Measurements from ENCODE around the gene SUCO.

SUCO gene

GRCh38 chr1:172499636-172500141 is 33.3 kb upstream of the SUCO start:
- TF ChIP-seq SUZ12 (IDR thresholded peaks at IDR 0.05; ENCODE audit: extremely low read depth, insufficient read depth, insufficient read length) = no peak
- no peak for TF ChIP-seq ZNF274 (IDR thresholded peaks at IDR 0.05; ENCODE audit: low read depth, low read length)
- TF ChIP-seq YY1 (IDR thresholded peaks at IDR 0.05; ENCODE audit: insufficient read depth, insufficient read length) = no peak
- H3K9ac ChIP-seq (ENCODE audit: insufficient read length, low read depth) = no peak overlapping the region
- H3K4me3 ChIP-seq (ENCODE audit: insufficient read length, low read depth) = no peak overlapping the region
- no peaks in the 10 kb centered on the region for H3K36me3 ChIP-seq (ENCODE audit: insufficient read depth, insufficient read length, low read length)
- H3K4me1 ChIP-seq (ENCODE audit: insufficient read depth, insufficient read length) = peaks cover 10% of the 10 kb centered on the region
- H3K9me3 ChIP-seq (ENCODE audit: insufficient read depth, low read length) = no peaks in the 10 kb centered on the region
- no peaks in the 10 kb centered on the region for H3K27me3 ChIP-seq (ENCODE audit: insufficient read depth, insufficient read length)
- DNase-seq (ENCODE audit: low read depth, low spot score) = no peak

- H3K4me1 ChIP-seq (ENCODE audit: insufficient read depth, insufficient read length) = peaks cover 10% of the 10 kb centered on the region
- H3K9ac ChIP-seq (ENCODE audit: insufficient read length, low read depth) = no peak overlapping the region
- TF ChIP-seq ZNF274 (IDR thresholded peaks at IDR 0.05; ENCODE audit: low read depth, low read length) (no peak), YY1 (IDR thresholded peaks at IDR 0.05; ENCODE audit: insufficient read depth, insufficient read length) (no peak), SUZ12 (IDR thresholded peaks at IDR 0.05; ENCODE audit: extremely low read depth, insufficient read depth, insufficient read length) (no peak)
Measured at GRCh38 chr1:172500207-172500606, 32.7 kb upstream of the SUCO start.

GRCh38 chr1:172507741-172508140 is 25.2 kb upstream of the SUCO start:
- no peaks in the 10 kb centered on the region for H3K9me3 ChIP-seq (ENCODE audit: insufficient read depth, low read length)
- no peak overlapping the region for H3K9ac ChIP-seq (ENCODE audit: insufficient read length, low read depth)
- H3K4me1 ChIP-seq (ENCODE audit: insufficient read depth, insufficient read length) = no peaks in the 10 kb centered on the region
- DNase-seq (ENCODE audit: low read depth, low spot score) = no peak
- no peaks in the 10 kb centered on the region for H3K36me3 ChIP-seq (ENCODE audit: insufficient read depth, insufficient read length, low read length)
- no peak overlapping the region for H3K4me3 ChIP-seq (ENCODE audit: insufficient read length, low read depth)
- TF ChIP-seq SUZ12 (IDR thresholded peaks at IDR 0.05; ENCODE audit: extremely low read depth, insufficient read depth, insufficient read length) (no peak), YY1 (IDR thresholded peaks at IDR 0.05; ENCODE audit: insufficient read depth, insufficient read length) (no peak), ZNF274 (IDR thresholded peaks at IDR 0.05; ENCODE audit: low read depth, low read length) (no peak)
- no peaks in the 10 kb centered on the region for H3K27me3 ChIP-seq (ENCODE audit: insufficient read depth, insufficient read length)

More at GRCh38 chr1:172500207-172500606, 32.7 kb upstream of the SUCO start:
- no peaks in the 10 kb centered on the region for H3K27me3 ChIP-seq (ENCODE audit: insufficient read depth, insufficient read length)
- H3K4me3 ChIP-seq (ENCODE audit: insufficient read length, low read depth) = no peak overlapping the region
- DNase-seq (ENCODE audit: low read depth, low spot score) = no peak
- H3K36me3 ChIP-seq (ENCODE audit: insufficient read depth, insufficient read length, low read length) = no peaks in the 10 kb centered on the region
- H3K9me3 ChIP-seq (ENCODE audit: insufficient read depth, low read length) = no peaks in the 10 kb centered on the region

GRCh38 chr1:172510479-172510878 is 22.5 kb upstream of the SUCO start:
- no peaks in the 10 kb centered on the region; the same call in 1 of the 2 replicates for H3K9me3 ChIP-seq (ENCODE audit: insufficient read depth, low read length)
- H3K36me3 ChIP-seq (ENCODE audit: insufficient read depth, insufficient read length, low read length) = no peaks in the 10 kb centered on the region
- no peak for TF ChIP-seq ZNF274 (IDR thresholded peaks at IDR 0.05; ENCODE audit: low read depth, low read length)
- no peak for TF ChIP-seq SUZ12 (IDR thresholded peaks at IDR 0.05; ENCODE audit: extremely low read depth, insufficient read depth, insufficient read length)
- no peak for TF ChIP-seq YY1 (IDR thresholded peaks at IDR 0.05; ENCODE audit: insufficient read depth, insufficient read length)

DNA sequence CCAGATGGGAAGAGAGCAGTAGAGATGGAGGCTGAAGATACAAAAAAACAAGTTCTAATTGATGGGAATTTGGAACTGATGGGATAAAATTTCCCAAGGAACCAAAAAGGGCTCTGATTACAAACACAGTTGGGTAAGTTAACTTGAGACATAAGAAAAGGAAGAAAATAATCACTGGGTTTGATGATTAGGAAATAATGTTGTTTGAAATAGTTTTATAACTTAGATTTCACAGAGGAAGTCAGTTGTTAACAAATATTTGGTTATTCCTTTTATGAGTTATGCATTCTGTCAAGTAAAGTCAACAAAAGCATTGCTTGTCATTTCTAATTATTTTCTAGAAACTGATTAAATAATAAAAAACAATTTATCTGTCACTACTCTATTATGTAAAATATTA is 20.4 kb upstream of the SUCO start:
- no peak for TF ChIP-seq ZNF274 (IDR thresholded peaks at IDR 0.05; ENCODE audit: low read depth, low read length)
- no peak for TF ChIP-seq YY1 (IDR thresholded peaks at IDR 0.05; ENCODE audit: insufficient read depth, insufficient read length)
- TF ChIP-seq SUZ12 (IDR thresholded peaks at IDR 0.05; ENCODE audit: extremely low read depth, insufficient read depth, insufficient read length) = no peak
- H3K4me1 ChIP-seq (ENCODE audit: insufficient read depth, insufficient read length) = no peaks in the 10 kb centered on the region
- no peak for DNase-seq (ENCODE audit: low read depth, low spot score)
- H3K9ac ChIP-seq (ENCODE audit: insufficient read length, low read depth) = no peak overlapping the region
- no peaks in the 10 kb centered on the region for H3K27me3 ChIP-seq (ENCODE audit: insufficient read depth, insufficient read length)
- H3K36me3 ChIP-seq (ENCODE audit: insufficient read depth, insufficient read length, low read length) = no peaks in the 10 kb centered on the region
- H3K9me3 ChIP-seq (ENCODE audit: insufficient read depth, low read length) = no peaks in the 10 kb centered on the region; the same call in 1 of the 2 replicates
- no peak overlapping the region for H3K4me3 ChIP-seq (ENCODE audit: insufficient read length, low read depth)

More at GRCh38 chr1:172510479-172510878, 22.5 kb upstream of the SUCO start:
- Histone ChIP-seq H3K4me1 (ENCODE audit: insufficient read depth, insufficient read length) (no peaks in the 10 kb centered on the region), H3K27me3 (ENCODE audit: insufficient read depth, insufficient read length) (no peaks in the 10 kb centered on the region), H3K4me3 (ENCODE audit: insufficient read length, low read depth) (no peak overlapping the region), H3K9ac (ENCODE audit: insufficient read length, low read depth) (no peak overlapping the region)
- DNase-seq (ENCODE audit: low read depth, low spot score) = no peak

DNA sequence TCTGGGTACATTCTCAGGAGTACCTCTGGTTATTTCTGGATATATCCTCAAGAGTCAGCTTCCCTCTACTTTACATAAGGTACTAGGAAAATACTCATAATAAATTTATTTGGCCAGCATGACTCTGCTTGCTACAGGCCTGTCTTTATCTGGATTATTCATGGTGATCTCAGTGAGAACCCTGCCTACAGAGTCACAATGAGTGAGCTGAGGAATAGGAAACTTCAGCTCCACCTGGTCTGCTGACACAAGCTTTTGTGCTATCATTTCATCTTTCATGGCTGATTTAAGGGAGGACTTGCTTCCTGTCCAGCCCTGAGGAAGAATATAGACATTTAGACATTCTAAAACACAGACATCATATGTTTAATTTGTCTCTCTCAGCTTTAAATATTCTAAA is 19.5 kb upstream of the SUCO start:
- no peaks in the 10 kb centered on the region for H3K36me3 ChIP-seq (ENCODE audit: insufficient read depth, insufficient read length, low read length)
- H3K9ac ChIP-seq (ENCODE audit: insufficient read length, low read depth) = no peak overlapping the region
- H3K27me3 ChIP-seq (ENCODE audit: insufficient read depth, insufficient read length) = no peaks in the 10 kb centered on the region
- DNase-seq (ENCODE audit: low read depth, low spot score) = no peak
- H3K4me3 ChIP-seq (ENCODE audit: insufficient read length, low read depth) = no peak overlapping the region
- H3K9me3 ChIP-seq (ENCODE audit: insufficient read depth, low read length) = no peaks in the 10 kb centered on the region; the same call in 1 of the 2 replicates
- no peaks in the 10 kb centered on the region for H3K4me1 ChIP-seq (ENCODE audit: insufficient read depth, insufficient read length)
- no peak for TF ChIP-seq ZNF274 (IDR thresholded peaks at IDR 0.05; ENCODE audit: low read depth, low read length)
- TF ChIP-seq YY1 (IDR thresholded peaks at IDR 0.05; ENCODE audit: insufficient read depth, insufficient read length) = no peak
- TF ChIP-seq SUZ12 (IDR thresholded peaks at IDR 0.05; ENCODE audit: extremely low read depth, insufficient read depth, insufficient read length) = no peak

- Histone ChIP-seq H3K4me3 (ENCODE audit: insufficient read length, low read depth) (no peak overlapping the region), H3K9me3 (ENCODE audit: insufficient read depth, low read length) (no peaks in the 10 kb centered on the region; the same call in 1 of the 2 replicates), H3K36me3 (ENCODE audit: insufficient read depth, insufficient read length, low read length) (no peaks in the 10 kb centered on the region), H3K9ac (ENCODE audit: insufficient read length, low read depth) (no peak overlapping the region), H3K4me1 (ENCODE audit: insufficient read depth, insufficient read length) (no peaks in the 10 kb centered on the region), H3K27me3 (ENCODE audit: insufficient read depth, insufficient read length) (no peaks in the 10 kb centered on the region)
- no peak for DNase-seq (ENCODE audit: low read depth, low spot score)
- no peak for TF ChIP-seq ZNF274 (IDR thresholded peaks at IDR 0.05; ENCODE audit: low read depth, low read length)
Measured at GRCh38 chr1:172514108-172514507, 18.8 kb upstream of the SUCO start.
